Anterior cingulate cortex (tissue), 58 donors: ENCODE data around the gene PSMA2.
A peak's percentile ranks its signal among the peaks of the same experiment; 100 is the strongest.
"Not testable (repeated sequence)": the region's sequence is repeated elsewhere in the genome, so short reads cannot be mapped to it uniquely, and the experiment has no call there.

Source experiments
- DNase-seq, 58 donors: peaks; one replicate each; lab custom pipeline; 2025; lab: John Stamatoyannopoulos, UW

The PSMA2 gene

GRCh38 chr7:42910306-42910705, 21.7 kb downstream of the PSMA2 start:
- peak in 25 of 58 donors; percentile 3 to 69 (median 28) for DNase-seq

GRCh38 chr7:42907316-42907715, 24.7 kb downstream of the PSMA2 start:
- no peak for DNase-seq

- no peak for DNase-seq
These were observed 25.8 kb downstream of the PSMA2 start for GRCh38 chr7:42906181-42906580.

- no peak for DNase-seq
These were observed 29.6 kb downstream of the PSMA2 start for GRCh38 chr7:42902331-42902730.

- no peak for DNase-seq
These were observed 31.1 kb downstream of the PSMA2 start for GRCh38 chr7:42900842-42901241.

- DNase-seq: no peak
These were observed 38.4 kb downstream of the PSMA2 start for GRCh38 chr7:42893346-42894240.

- DNase-seq: no peak
These were observed 45.0 kb downstream of the PSMA2 start for GRCh38 chr7:42886893-42887505.

- no peak for DNase-seq
These were observed 45.8 kb downstream of the PSMA2 start for GRCh38 chr7:42886129-42886528.

GRCh38 chr7:42885183-42885582, 46.8 kb downstream of the PSMA2 start:
- DNase-seq: not testable (repeated sequence)

GRCh38 chr7:42883950-42884349, 48.0 kb downstream of the PSMA2 start:
- peak in 18 of 58 donors; percentile 3 to 65 (median 20) for DNase-seq

- no peak for DNase-seq
These were observed 51.6 kb downstream of the PSMA2 start for GRCh38 chr7:42880392-42880791.

- DNase-seq: no peak
These were observed 53.7 kb downstream of the PSMA2 start for GRCh38 chr7:42878303-42878702.

- no peak for DNase-seq
These were observed 54.1 kb downstream of the PSMA2 start for GRCh38 chr7:42877862-42878261.

- peak in 16 of 58 donors; percentile 5 to 38 (median 18) for DNase-seq
These were observed 55.5 kb downstream of the PSMA2 start for GRCh38 chr7:42876182-42877068.

GRCh38 chr7:42869131-42870020, 62.6 kb downstream of the PSMA2 start:
- DNase-seq: no peak

GRCh38 chr7:42868480-42868879, 63.5 kb downstream of the PSMA2 start:
- no peak for DNase-seq
